A549 treated with DMSO at 1 μM for 4 hours (cell line): ENCODE measurements around the gene SH2D1B. TPM values are rescaled to one million over a fixed set of nuclear protein-coding genes. Genes with fewer than 3 reads are reported as not detected.

ENCODE experiments used
- total RNA-seq: library from RNA; stranded (reverse); fragments of 200-300 nt; extraction: Qiagen RNA extraction; gene quantifications from 5 replicates; pipeline ENCODE4 v1.2.3, GENCODE V29; 2022; ENCODE audit warnings: low read depth

The SH2D1B gene, protein sequence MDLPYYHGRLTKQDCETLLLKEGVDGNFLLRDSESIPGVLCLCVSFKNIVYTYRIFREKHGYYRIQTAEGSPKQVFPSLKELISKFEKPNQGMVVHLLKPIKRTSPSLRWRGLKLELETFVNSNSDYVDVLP
- 0.03 to 0.15 TPM (median 0.11 TPM) in 5 replicates for total RNA-seq

DNA sequence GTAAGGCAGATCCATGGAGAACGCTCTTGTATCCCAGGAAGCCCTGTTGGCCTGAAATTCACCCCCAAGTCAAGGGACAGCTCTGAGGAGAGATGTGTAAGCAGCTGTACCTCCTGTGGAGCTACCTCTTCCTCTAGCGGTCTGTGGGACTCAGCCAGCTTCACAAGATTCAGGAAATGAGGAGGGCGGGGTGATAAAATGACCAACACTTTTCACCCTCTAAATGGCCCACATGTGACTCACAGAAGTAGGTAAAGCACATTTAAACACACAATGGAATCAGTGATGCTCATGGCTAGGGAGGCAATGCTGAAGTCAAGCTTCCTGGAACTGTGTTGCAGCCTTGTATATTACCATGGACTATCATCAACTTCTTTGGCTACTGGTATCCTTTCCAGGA lies at the start of gene SH2D1B:
Gene SH2D1B (minus strand): TSS at position 135 of the 400 bp plus-strand sequence. CDS start 120 bp downstream, at position 15.

DNA sequence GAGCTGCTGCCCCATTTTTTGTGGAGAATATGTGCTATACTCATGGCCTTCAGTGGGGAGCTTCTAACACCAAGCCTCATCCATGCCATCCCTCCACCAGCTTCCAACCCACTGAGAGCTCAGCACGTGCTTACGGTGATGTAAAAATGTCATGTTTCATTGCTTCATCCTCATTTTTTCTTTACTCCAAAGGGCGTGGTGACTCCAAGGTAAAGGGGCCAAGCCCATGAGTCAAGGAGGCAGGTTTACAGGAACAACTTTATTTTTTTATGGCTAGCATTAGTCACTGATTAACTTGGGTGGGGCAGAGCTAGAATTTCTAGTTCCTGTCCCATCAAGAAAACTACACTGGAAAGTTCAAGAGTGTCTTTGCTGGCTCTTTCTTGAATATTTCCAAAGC lies 30.6 kb downstream of the SH2D1B start, which contains the start of gene C1orf226:
Gene C1orf226 (plus strand): TSS at position 346 of the 400 bp plus-strand sequence. CDS start 174 bp downstream, outside the sequence.

DNA sequence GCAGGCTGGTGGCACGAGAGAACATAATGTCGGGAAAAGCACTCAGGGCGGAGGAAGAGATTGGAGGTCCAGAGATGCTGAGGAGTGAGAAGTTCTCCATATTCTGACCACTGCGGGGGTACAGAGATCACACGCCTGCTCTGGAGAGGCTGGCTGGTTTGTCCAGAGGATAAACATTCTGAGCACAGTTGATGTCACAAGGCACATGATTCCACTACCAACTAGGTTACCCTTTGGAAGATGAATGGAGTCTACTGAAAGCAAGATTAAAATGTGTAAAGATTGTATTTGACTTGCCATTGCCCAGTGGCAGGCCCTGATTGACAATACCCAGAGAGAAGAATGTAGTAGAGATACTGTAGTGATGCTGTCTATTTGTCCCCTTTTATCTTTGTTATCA lies 35.2 kb downstream of the SH2D1B start, which contains the start of gene SPATA46:
Gene SPATA46 (minus strand): TSS at position 164 of the 400 bp plus-strand sequence. CDS start 64 bp downstream, at position 100.

Other genes with a start within 250 kb of the SH2D1B start
- gene SPATA46, start 35.3 kb downstream of the SH2D1B start, total RNA-seq: not detected in 5 replicates
- gene C1orf226, start 30.4 kb downstream of the SH2D1B start, total RNA-seq: 0.73 to 1.1 TPM (median 0.78 TPM) in 5 replicates
- 18.3 to 29.5 TPM (median 24.7 TPM) in 5 replicates for gene UHMK1, start 85.7 kb upstream of the SH2D1B start, total RNA-seq
- gene UAP1, start 149.6 kb upstream of the SH2D1B start, total RNA-seq: 26.4 to 34.5 TPM (median 31.6 TPM) in 5 replicates
- 0.19 to 0.49 TPM (median 0.34 TPM) in 5 replicates for gene DDR2, start 220.3 kb upstream of the SH2D1B start, total RNA-seq